Kidney epithelial cell (primary cell): ENCODE data around the gene SOS1. TPM values are rescaled to one million over a fixed set of nuclear protein-coding genes. Genes with fewer than 3 reads are reported as not detected.

Experiments
- DNase-seq: peaks from one replicate; pipeline ENCODE4 v3.0.0-alpha.2; 2010; ENCODE audit warnings: low read depth
- H3K27me3 ChIP-seq: 2 replicates; pipeline ENCODE4 v1.6.0; 2011; ENCODE audit warnings: low read length; ENCODE audit not compliant: control insufficient read depth, insufficient read depth
- H3K36me3 ChIP-seq: 2 replicates; pipeline ENCODE4 v1.5.1; 2011; ENCODE audit warnings: low read length; ENCODE audit not compliant: control insufficient read depth, insufficient read depth
- H3K4me3 ChIP-seq: 2 replicates; pipeline ENCODE4 v1.5.1; 2011; ENCODE audit warnings: low read depth, mild to moderate bottlenecking, control low read depth, low read length
- CTCF ChIP-seq: IDR thresholded peaks from 2 replicates; pipeline ENCODE4 v1.5.1; 2011; ENCODE audit warnings: mild to moderate bottlenecking, moderate library complexity, low read length, control low read depth, inconsistent platforms; ENCODE audit not compliant: insufficient read depth, poor library complexity, severe bottlenecking
- total RNA-seq: library from RNA; depleted of rRNA; stranded (reverse); fragments of >200 nt; gene quantifications from 2 replicates; pipeline ENCODE4 v1.2.3, GENCODE V29; 2015

SOS1 gene
- total RNA-seq, 1 donor from 2014 or later, result 18.7 TPM

- no peak overlapping the region for H3K4me3 ChIP-seq
- no peak for DNase-seq
- H3K27me3 ChIP-seq, result no peaks in the 10 kb centered on the region
- H3K36me3 ChIP-seq, result no peaks in the 10 kb centered on the region
- TF ChIP-seq CTCF, result no peak
These were observed 186.1 kb downstream of the SOS1 start for GRCh38 chr2:38934742-38935141.

- TF ChIP-seq CTCF, result no peak
- H3K27me3 ChIP-seq, result no peaks in the 10 kb centered on the region
- no peak overlapping the region for H3K4me3 ChIP-seq
- no peak for DNase-seq
- H3K36me3 ChIP-seq, result no peaks in the 10 kb centered on the region
These were observed 187.2 kb downstream of the SOS1 start for GRCh38 chr2:38933653-38934052.

GRCh38 chr2:38932586-38932985 lies 188.3 kb downstream of the SOS1 start:
- no peak for DNase-seq
- Histone ChIP-seq H3K27me3 (no peaks in the 10 kb centered on the region), H3K36me3 (no peaks in the 10 kb centered on the region), H3K4me3 (no peak overlapping the region)
- no peak for TF ChIP-seq CTCF

Other genes starting within 250 kb of the SOS1 start
- gene DHX57, start 245.1 kb downstream of the SOS1 start, total RNA-seq, result 12.5 and 15.1 TPM in 2 replicates
- 14.1 and 22.7 TPM in 2 replicates for gene MORN2, start 245.1 kb downstream of the SOS1 start, total RNA-seq
- gene ARHGEF33, start 231.2 kb downstream of the SOS1 start, total RNA-seq, result 0.14 and 0.46 TPM in 2 replicates
- gene CDKL4, start 122.9 kb upstream of the SOS1 start, total RNA-seq, result 1.2 TPM in 1 of 2 replicates, not detected in the other